Measurements from ENCODE around the gene CYTL1.
"Not testable (repeated sequence)": the region's sequence is repeated elsewhere in the genome, so short reads cannot be mapped to it uniquely, and the experiment has no call there.

The CYTL1 gene, protein sequence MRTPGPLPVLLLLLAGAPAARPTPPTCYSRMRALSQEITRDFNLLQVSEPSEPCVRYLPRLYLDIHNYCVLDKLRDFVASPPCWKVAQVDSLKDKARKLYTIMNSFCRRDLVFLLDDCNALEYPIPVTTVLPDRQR

GRCh38 chr4:5019274-5019673, at the start of gene CYTL1:
Gene CYTL1, minus strand, starts transcription at chr4:5019458. Its CDS starts 13 bp downstream, at chr4:5019445.
- H3K4me3 ChIP-seq (ENCODE audit: low read depth, low read length): peak within 1 kb of the TSS; percentile 34
- ChIA-PET CTCF (no interaction called here), POLR2A (no interaction called here)
- no peak for DNase-seq (ENCODE audit: low read depth, low spot score)
- TF ChIP-seq, protein P1, sequence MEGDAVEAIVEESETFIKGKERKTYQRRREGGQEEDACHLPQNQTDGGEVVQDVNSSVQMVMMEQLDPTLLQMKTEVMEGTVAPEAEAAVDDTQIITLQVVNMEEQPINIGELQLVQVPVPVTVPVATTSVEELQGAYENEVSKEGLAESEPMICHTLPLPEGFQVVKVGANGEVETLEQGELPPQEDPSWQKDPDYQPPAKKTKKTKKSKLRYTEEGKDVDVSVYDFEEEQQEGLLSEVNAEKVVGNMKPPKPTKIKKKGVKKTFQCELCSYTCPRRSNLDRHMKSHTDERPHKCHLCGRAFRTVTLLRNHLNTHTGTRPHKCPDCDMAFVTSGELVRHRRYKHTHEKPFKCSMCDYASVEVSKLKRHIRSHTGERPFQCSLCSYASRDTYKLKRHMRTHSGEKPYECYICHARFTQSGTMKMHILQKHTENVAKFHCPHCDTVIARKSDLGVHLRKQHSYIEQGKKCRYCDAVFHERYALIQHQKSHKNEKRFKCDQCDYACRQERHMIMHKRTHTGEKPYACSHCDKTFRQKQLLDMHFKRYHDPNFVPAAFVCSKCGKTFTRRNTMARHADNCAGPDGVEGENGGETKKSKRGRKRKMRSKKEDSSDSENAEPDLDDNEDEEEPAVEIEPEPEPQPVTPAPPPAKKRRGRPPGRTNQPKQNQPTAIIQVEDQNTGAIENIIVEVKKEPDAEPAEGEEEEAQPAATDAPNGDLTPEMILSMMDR (IDR thresholded peaks at IDR 0.05; ENCODE audit: insufficient read depth, low read length, missing control alignments): no peak

DNA sequence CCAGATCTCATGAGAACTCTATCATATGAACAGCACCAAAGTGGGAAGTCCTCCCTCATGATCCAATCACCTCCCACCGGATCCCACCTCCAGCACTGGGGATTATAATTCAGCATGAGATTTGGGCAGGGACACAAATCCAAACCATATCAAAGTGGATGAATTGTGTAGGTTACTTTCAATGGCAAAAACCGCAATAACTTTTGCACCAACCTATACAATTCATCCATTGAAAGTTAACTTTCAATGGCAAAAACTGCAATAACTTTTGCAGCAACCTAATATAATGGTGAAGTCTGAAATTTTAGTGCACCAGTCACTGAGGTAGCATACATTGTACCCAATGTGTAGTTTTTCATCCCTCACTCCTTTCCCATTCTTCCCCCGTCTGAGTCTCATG, 48.6 kb upstream of the CYTL1 start:
- no peak for DNase-seq (ENCODE audit: low read depth, low spot score)
- CTCF ChIA-PET: no interaction called here
- no peak overlapping the region for H3K4me3 ChIP-seq (ENCODE audit: low read depth, low read length)
- TF ChIP-seq, protein P1 (IDR thresholded peaks at IDR 0.05; ENCODE audit: insufficient read depth, low read length, missing control alignments): no peak
- POLR2A ChIA-PET: no interaction called here

DNA sequence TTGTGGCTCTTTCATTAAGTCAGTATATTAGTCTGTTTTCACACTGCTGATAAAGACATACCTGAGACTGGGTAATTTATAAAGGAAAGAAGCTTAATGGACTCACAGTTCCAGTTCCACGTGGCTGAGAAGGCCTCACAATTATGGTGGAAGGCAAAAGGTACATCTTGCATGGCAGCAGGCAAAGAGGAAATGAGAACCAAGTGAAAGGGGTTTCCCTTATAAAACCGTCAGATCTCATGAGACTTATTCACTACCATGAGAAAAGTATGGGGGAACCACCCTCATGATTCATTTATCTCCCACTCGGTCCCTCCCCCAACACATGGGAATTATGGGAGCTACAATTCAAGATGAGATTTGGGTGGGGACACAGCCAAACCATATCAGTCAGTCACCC, 47.7 kb upstream of the CYTL1 start:
- DNase-seq (ENCODE audit: low read depth, low spot score); POLR2A ChIA-PET; H3K4me3 ChIP-seq (ENCODE audit: low read depth, low read length): not testable (repeated sequence)
- CTCF ChIA-PET: interaction anchor here (1.4 kb wide), 1 partner anchor 11 kb away, joined by 4 read pairs; no protein-coding TSS in a partner anchor

- ChIA-PET POLR2A (no interaction called here), CTCF (interaction anchor here (1.4 kb wide), 1 partner anchor 12 kb away, joined by 4 read pairs; no protein-coding TSS in a partner anchor)
- TF ChIP-seq, protein P1 (IDR thresholded peaks at IDR 0.05; ENCODE audit: insufficient read depth, low read length, missing control alignments): no peak
- no peak for DNase-seq (ENCODE audit: low read depth, low spot score)
- H3K4me3 ChIP-seq (ENCODE audit: low read depth, low read length): no peak overlapping the region
Measured at GRCh38 chr4:5066101-5066500, 46.8 kb upstream of the CYTL1 start.

GRCh38 chr4:5055411-5055810, 36.2 kb upstream of the CYTL1 start:
- POLR2A ChIA-PET: no interaction called here
- no peak for DNase-seq (ENCODE audit: low read depth, low spot score)
- CTCF ChIA-PET: no interaction called here
- TF ChIP-seq, protein P1 (IDR thresholded peaks at IDR 0.05; ENCODE audit: insufficient read depth, low read length, missing control alignments): no peak
- no peak overlapping the region for H3K4me3 ChIP-seq (ENCODE audit: low read depth, low read length)

- no peak for DNase-seq (ENCODE audit: low read depth, low spot score)
- POLR2A ChIA-PET: no interaction called here
- TF ChIP-seq, protein P1 (IDR thresholded peaks at IDR 0.05; ENCODE audit: insufficient read depth, low read length, missing control alignments): no peak
- CTCF ChIA-PET: interaction anchor here (0.6 kb wide), 1 partner anchor 25 kb away, joined by 3 read pairs; no protein-coding TSS in a partner anchor
- no peak overlapping the region for H3K4me3 ChIP-seq (ENCODE audit: low read depth, low read length)
Measured at GRCh38 chr4:5054532-5054931, 35.3 kb upstream of the CYTL1 start.
